ENCODE results near the gene PPIL3. TPM values are rescaled to one million over a fixed set of nuclear protein-coding genes. Genes with fewer than 3 reads are reported as not detected.

PPIL3 gene
- total RNA-seq, 2 experiments from 2014 or later, result 42.6 to 47.7 TPM

DNA sequence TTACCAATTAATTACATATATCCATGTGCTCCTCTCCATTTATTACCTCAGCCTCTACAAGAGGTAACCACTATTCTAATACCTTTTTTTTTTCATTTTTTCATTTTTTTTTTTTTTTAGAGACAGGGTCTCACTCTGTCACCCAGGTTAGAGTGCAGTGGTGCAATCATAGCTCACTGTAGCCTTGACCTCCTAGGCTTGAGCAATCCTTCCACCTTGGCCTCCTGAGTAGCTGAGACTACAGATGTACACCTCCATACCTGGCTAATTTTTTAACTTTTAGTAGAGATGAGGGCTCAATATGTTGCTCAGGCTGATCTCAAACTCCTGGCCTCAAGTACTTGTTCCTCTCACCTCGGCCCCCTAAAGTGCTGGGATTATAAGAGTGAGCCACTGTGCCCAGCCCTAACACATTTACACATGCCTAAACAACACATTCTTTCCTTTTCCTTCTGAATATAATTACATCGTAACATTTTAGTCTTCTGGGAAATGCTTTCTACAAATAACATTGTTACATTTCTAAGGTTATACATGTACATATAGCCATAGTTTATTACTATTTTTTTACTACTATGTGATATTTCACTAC, 10.5 kb downstream of the PPIL3 start:
- ChIA-PET CTCF (interaction anchor here (0.6 to 2.0 kb wide), 4 partner anchors 9 to 312 kb away, joined by 3 to 6 read pairs (median 3); no protein-coding TSS in a partner anchor), POLR2A (no interaction called here)
- Mint-ChIP-seq H3K9me3 (no peaks in the 10 kb centered on the region), H3K36me3 (ENCODE audit: low read depth) (peaks cover 56% of the 10 kb centered on the region), H3K27ac (no peak overlapping the region), H3K4me1 (peaks cover 10% of the 10 kb centered on the region), H3K4me3 (no peak overlapping the region), H3K27me3 (no peaks in the 10 kb centered on the region)
- no peak for DNase-seq

DNA sequence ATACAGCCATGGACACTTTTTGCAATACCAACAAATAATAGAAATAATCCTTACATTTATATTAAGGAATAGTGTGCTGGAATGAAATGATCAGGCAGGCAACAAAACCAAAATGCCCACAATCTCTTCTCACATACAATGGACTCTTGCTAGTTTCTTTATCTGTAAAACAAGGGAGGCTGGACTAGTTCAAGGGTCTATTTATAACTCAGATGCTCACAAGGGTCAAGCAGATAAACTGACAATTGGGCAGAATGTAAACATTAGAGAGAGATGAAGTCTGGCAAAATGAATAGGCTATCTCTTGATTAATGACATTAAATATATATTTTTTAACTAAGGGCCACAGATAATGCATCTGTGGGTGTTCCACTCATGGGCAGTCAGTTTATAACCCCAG, 11.4 kb downstream of the PPIL3 start:
- H3K27me3 Mint-ChIP-seq, result no peaks in the 10 kb centered on the region

GRCh38 chr2:200873560-200873959, 15.3 kb downstream of the PPIL3 start:
- POLR2A ChIA-PET, result no interaction called here
- Mint-ChIP-seq H3K27me3 (no peaks in the 10 kb centered on the region), H3K27ac (no peak overlapping the region), H3K4me1 (peaks cover 21% of the 10 kb centered on the region), H3K9me3 (no peaks in the 10 kb centered on the region), H3K4me3 (no peak overlapping the region), H3K36me3 (ENCODE audit: low read depth) (peaks cover 54% of the 10 kb centered on the region)
- no peak for DNase-seq
- CTCF ChIA-PET, result interaction anchor here (1.5 kb wide), 1 partner anchor 10 kb away, joined by 4 read pairs; the partner anchor contains the start of gene CLK1

More for the DNA sequence above, 11.4 kb downstream of the PPIL3 start:
- H3K27ac Mint-ChIP-seq, result no peak overlapping the region
- H3K36me3 Mint-ChIP-seq (ENCODE audit: low read depth), result peaks cover 57% of the 10 kb centered on the region
- H3K4me3 Mint-ChIP-seq, result no peak overlapping the region
- no peak for DNase-seq
- peaks cover 6% of the 10 kb centered on the region for H3K4me1 Mint-ChIP-seq
- POLR2A ChIA-PET, result no interaction called here
- CTCF ChIA-PET, result interaction anchor here (0.6 to 2.0 kb wide), 3 partner anchors 10 to 311 kb away, joined by 3 to 6 read pairs (median 3); no protein-coding TSS in a partner anchor
- no peaks in the 10 kb centered on the region for H3K9me3 Mint-ChIP-seq

DNA sequence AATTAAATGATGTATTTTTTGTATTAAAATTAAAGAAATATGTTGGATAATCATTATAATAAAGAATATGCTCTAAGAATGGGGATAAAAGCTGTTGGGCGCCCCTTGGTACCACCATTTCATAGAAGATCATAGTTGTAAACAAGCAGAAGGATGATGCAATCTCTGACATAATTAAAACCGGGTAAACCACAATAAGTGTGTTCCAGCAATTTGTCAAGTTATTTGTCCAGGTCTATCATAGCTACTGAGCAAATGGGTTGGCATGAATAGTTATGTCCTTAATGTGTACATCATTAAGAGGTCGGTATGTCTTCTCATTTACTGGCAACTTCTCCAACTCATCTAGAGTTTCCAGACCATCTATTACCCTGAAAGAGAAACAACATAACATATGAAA, 17.7 kb downstream of the PPIL3 start:
- DNase-seq, result no peak
- H3K4me1 Mint-ChIP-seq, result peaks cover 28% of the 10 kb centered on the region
- ChIA-PET CTCF (interaction anchor here (1.3 to 2.1 kb wide), 2 partner anchors 12 to 18 kb away, joined by 3 to 6 read pairs; partner anchors contain the start of genes NIF3L1 and PPIL3), POLR2A (no interaction called here)
- H3K27me3 Mint-ChIP-seq, result no peaks in the 10 kb centered on the region
- H3K4me3 Mint-ChIP-seq, result no peak overlapping the region
- H3K27ac Mint-ChIP-seq, result no peak overlapping the region
- H3K36me3 Mint-ChIP-seq (ENCODE audit: low read depth), result peaks cover 55% of the 10 kb centered on the region
- no peaks in the 10 kb centered on the region for H3K9me3 Mint-ChIP-seq

- Mint-ChIP-seq H3K4me3 (no peak overlapping the region), H3K27ac (peak overlapping the region; percentile 47), H3K27me3 (no peaks in the 10 kb centered on the region), H3K36me3 (ENCODE audit: low read depth) (peaks cover 40% of the 10 kb centered on the region), H3K4me1 (peaks cover 34% of the 10 kb centered on the region), H3K9me3 (no peaks in the 10 kb centered on the region)
- DNase-seq, result no peak
- ChIA-PET CTCF (interaction anchor here (0.7 to 1.7 kb wide), 4 partner anchors 9 to 363 kb away, joined by 3 to 5 read pairs (median 4); partner anchors contain the start of genes NIF3L1 and PPIL3), POLR2A (interaction anchor here (0.6 kb wide), 1 partner anchor 20 kb away, joined by 3 read pairs; the partner anchor contains the start of genes NIF3L1 and PPIL3)
Measured at GRCh38 chr2:200869014-200869413, 19.9 kb downstream of the PPIL3 start.

GRCh38 chr2:200864176-200865034, 24.5 kb downstream of the PPIL3 start, which contains the start of gene CLK1:
CLK1 (minus strand) TSS chr2:200864658; CDS start chr2:200861862, 2,796 bp downstream.
- no peaks in the 10 kb centered on the region for H3K9me3 Mint-ChIP-seq
- peaks cover 46% of the 10 kb centered on the region for H3K4me1 Mint-ChIP-seq
- DNase-seq, result peak; percentile 98
- ChIA-PET CTCF (interaction anchor here (0.9 to 2.6 kb wide), 14 partner anchors 9 to 587 kb away, joined by 3 to 11 read pairs (median 4); partner anchors contain the start of genes NIF3L1, PPIL3, STRADB and TRAK2), POLR2A (interaction anchor here (0.8 to 1.8 kb wide), 3 partner anchors 23 to 91 kb away, joined by 3 to 9 read pairs (median 4); partner anchors contain the start of genes NIF3L1 and PPIL3)
- H3K27me3 Mint-ChIP-seq, result no peaks in the 10 kb centered on the region
- H3K36me3 Mint-ChIP-seq (ENCODE audit: low read depth), result peaks cover 58% of the 10 kb centered on the region
- peak within 1 kb of the TSS; percentile 90 for H3K4me3 Mint-ChIP-seq
- H3K27ac Mint-ChIP-seq, result peak within 1 kb of the TSS; percentile 100

- H3K27me3 Mint-ChIP-seq, result no peaks in the 10 kb centered on the region
- no peaks in the 10 kb centered on the region for H3K9me3 Mint-ChIP-seq
- H3K4me1 Mint-ChIP-seq, result peaks cover 44% of the 10 kb centered on the region
- peaks cover 58% of the 10 kb centered on the region for H3K36me3 Mint-ChIP-seq (ENCODE audit: low read depth)
- DNase-seq, result peak; percentile 46
- ChIA-PET POLR2A (interaction anchor here (0.8 to 1.8 kb wide), 3 partner anchors 24 to 92 kb away, joined by 3 to 9 read pairs (median 4); partner anchors contain the start of genes NIF3L1 and PPIL3), CTCF (interaction anchor here (1.0 to 2.6 kb wide), 10 partner anchors 10 to 588 kb away, joined by 3 to 11 read pairs (median 4); partner anchors contain the start of genes STRADB and TRAK2)
- H3K4me3 Mint-ChIP-seq, result peak overlapping the region; percentile 90
- H3K27ac Mint-ChIP-seq, result peak overlapping the region; percentile 100
Measured at GRCh38 chr2:200863782-200864175, 25.1 kb downstream of the PPIL3 start.

DNA sequence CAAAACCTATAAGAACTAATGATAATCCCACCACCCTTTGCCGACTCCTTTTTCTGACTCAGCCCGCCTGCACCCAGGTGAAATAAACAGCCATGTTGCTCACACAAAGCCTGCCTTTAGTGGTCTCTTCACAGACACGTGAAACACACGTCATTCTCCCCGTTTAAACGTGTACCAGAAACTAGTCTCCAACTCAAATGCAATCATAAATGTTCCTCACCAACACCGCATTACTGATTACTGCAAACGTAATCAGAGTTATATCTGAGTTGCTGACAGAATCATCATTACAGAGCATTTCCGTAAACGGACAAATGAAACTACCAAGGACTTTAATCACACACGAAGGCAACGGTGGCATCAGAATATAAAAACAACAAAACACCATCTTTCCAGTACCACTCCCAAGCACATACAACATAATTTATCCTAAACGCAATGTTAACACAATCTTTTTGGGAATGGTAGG, 26.3 kb downstream of the PPIL3 start:
- CTCF ChIA-PET, result no interaction called here
- Mint-ChIP-seq H3K36me3 (ENCODE audit: low read depth) (peaks cover 65% of the 10 kb centered on the region), H3K4me3 (peak overlapping the region; percentile 90), H3K4me1 (peaks cover 51% of the 10 kb centered on the region), H3K9me3 (no peaks in the 10 kb centered on the region), H3K27ac (peak overlapping the region; percentile 100), H3K27me3 (no peaks in the 10 kb centered on the region)
- POLR2A ChIA-PET, result interaction anchor here (0.7 kb wide), 1 partner anchor 71 kb away, joined by 6 read pairs; no protein-coding TSS in a partner anchor
- peak; percentile 75 for DNase-seq

GRCh38 chr2:200861617-200862155, 27.2 kb downstream of the PPIL3 start:
- H3K4me3 Mint-ChIP-seq, result peak overlapping the region; percentile 90
- ChIA-PET CTCF (interaction anchor here (0.7 to 1.1 kb wide), 4 partner anchors 31 to 370 kb away, joined by 3 to 5 read pairs (median 4); no protein-coding TSS in a partner anchor), POLR2A (interaction anchor here (0.7 kb wide), 1 partner anchor 70 kb away, joined by 6 read pairs; no protein-coding TSS in a partner anchor)
- no peaks in the 10 kb centered on the region for H3K9me3 Mint-ChIP-seq
- peaks cover 49% of the 10 kb centered on the region for H3K4me1 Mint-ChIP-seq
- H3K36me3 Mint-ChIP-seq (ENCODE audit: low read depth), result peaks cover 70% of the 10 kb centered on the region
- no peaks in the 10 kb centered on the region for H3K27me3 Mint-ChIP-seq
- H3K27ac Mint-ChIP-seq, result peak overlapping the region; percentile 100
- DNase-seq, result no peak

GRCh38 chr2:200860092-200860795, 28.6 kb downstream of the PPIL3 start:
- CTCF ChIA-PET, result interaction anchor here (1.0 to 2.0 kb wide), 4 partner anchors 15 to 41 kb away, joined by 3 to 5 read pairs (median 4); no protein-coding TSS in a partner anchor
- DNase-seq, result peak; percentile 29
- peaks cover 52% of the 10 kb centered on the region for H3K4me1 Mint-ChIP-seq

GRCh38 chr2:200856806-200857205, 32.1 kb downstream of the PPIL3 start:
- no peaks in the 10 kb centered on the region for H3K27me3 Mint-ChIP-seq
- no peak overlapping the region for H3K4me3 Mint-ChIP-seq
- H3K27ac Mint-ChIP-seq, result no peak overlapping the region
- H3K36me3 Mint-ChIP-seq (ENCODE audit: low read depth), result peaks cover 84% of the 10 kb centered on the region
- DNase-seq, result no peak
- POLR2A ChIA-PET, result no interaction called here
- CTCF ChIA-PET, result interaction anchor here (1.1 to 2.6 kb wide), 3 partner anchors 8 to 41 kb away, joined by 3 to 13 read pairs (median 3); no protein-coding TSS in a partner anchor
- H3K9me3 Mint-ChIP-seq, result no peaks in the 10 kb centered on the region
- peaks cover 42% of the 10 kb centered on the region for H3K4me1 Mint-ChIP-seq

More at GRCh38 chr2:200860092-200860795, 28.6 kb downstream of the PPIL3 start:
- Mint-ChIP-seq H3K4me3 (peak overlapping the region; percentile 90), H3K36me3 (ENCODE audit: low read depth) (peaks cover 78% of the 10 kb centered on the region), H3K27me3 (no peaks in the 10 kb centered on the region), H3K27ac (peak overlapping the region; percentile 81), H3K9me3 (no peaks in the 10 kb centered on the region)
- POLR2A ChIA-PET, result no interaction called here
